Neural cell (in vitro differentiated cells): ENCODE data around the gene TARS2.

Source experiments
- MXI1 ChIP-seq: fragments of 450-650 bp; conservative IDR thresholded peaks from 2 replicates; pipeline ENCODE4 v1.6.1; 2014; ENCODE audit warnings: antibody characterized with exemption, mild to moderate bottlenecking; ENCODE audit not compliant: poor library complexity, severe bottlenecking
- POLR2AphosphoS5 ChIP-seq: IDR thresholded peaks from 2 replicates; pipeline ENCODE4 v1.6.1; 2012

DNA sequence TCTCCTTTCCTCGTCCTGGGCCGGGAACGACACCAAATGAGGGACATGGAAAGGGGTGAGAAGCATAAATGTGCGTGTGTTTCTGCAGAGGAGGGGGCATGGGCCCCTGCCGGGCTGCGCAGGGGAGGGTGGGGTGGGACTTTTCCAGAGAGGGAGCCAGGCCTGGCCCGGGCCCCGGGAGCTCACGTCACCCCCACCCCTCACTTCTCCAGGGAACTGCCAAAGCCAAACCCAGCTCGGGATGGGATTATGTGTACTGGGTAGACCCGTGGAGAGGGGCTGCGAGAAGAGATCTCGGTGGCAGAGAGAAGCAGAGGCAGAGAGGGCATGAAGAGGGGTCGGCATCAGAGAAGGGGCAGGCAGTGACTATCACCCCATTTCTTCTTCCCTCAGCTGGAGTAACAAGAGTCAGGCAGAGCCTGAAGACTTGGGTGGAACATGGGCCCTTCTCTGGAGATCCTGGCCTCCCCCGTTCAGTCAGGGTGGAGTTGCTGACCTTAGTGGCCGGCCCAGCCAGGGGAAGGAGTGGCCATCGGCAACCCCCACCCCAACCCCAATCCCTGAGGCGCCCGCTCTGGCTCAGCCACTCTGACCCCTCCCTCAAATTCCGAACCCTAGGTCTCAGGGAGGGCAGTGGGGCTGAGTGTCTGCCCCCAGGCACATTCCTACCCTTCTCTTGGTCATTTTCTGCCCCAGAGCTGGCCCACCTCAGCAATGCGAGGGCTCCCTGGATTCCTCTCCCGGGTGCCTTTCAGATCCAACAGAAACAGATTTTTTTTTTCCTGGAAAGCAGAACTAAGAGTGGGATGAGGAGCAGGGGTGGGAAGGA, 63.2 kb downstream of the TARS2 start:
- TF ChIP-seq MXI1 (no peak), POLR2AphosphoS5 (no peak)
